Adrenal gland (tissue), 5 donors: ENCODE results near the gene ERMP1.

Experiments
- POLR2A ChIP-seq, 2 donors: fragments of 450-650 bp; IDR thresholded peaks; one replicate each; pipeline ENCODE4 v1.6.1; 2017; ENCODE audit warnings: antibody characterized with exemption in 2 of 2, mild to moderate bottlenecking in 2 of 2, moderate library complexity in 1 of 2
- TF ChIP-seq, protein P1 (sequence below), 6 experiments: fragments of 450-650 bp in 4 of 6; fragments of 200-600 bp in 2 of 6; sonication (generic) in 1 of 6; IDR thresholded peaks; 1 replicate in 5 of 6; 2 replicates in 1 of 6; pipeline versions ENCODE4 v1.5.1 to v1.8.0; 2016 to 2021; ENCODE audit warnings: antibody characterized with exemption in 6 of 6, mild to moderate bottlenecking in 2 of 6, moderate library complexity in 1 of 6
- donor health status: DM: no; HTN: no; CAD: no.

DNA sequence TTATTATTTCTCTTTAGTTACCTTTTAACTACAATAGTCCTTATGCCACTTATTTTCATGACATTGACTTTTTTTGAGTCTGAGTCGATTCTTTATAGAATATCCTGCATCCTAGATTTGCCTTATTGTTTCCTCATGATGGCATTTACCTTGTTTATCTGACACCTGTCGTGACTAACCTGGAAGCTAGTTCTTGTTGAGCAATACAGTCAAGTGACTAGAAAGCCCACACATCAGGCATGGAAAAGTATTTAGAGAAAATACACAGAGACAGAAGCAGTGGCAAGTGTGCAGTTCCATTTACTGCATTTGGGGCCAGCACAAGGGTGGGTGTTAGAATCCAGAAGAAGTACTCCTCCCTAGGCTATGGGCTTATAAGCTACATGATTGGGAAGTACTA lies 97.8 kb downstream of the ERMP1 start:
- TF ChIP-seq, protein P1, sequence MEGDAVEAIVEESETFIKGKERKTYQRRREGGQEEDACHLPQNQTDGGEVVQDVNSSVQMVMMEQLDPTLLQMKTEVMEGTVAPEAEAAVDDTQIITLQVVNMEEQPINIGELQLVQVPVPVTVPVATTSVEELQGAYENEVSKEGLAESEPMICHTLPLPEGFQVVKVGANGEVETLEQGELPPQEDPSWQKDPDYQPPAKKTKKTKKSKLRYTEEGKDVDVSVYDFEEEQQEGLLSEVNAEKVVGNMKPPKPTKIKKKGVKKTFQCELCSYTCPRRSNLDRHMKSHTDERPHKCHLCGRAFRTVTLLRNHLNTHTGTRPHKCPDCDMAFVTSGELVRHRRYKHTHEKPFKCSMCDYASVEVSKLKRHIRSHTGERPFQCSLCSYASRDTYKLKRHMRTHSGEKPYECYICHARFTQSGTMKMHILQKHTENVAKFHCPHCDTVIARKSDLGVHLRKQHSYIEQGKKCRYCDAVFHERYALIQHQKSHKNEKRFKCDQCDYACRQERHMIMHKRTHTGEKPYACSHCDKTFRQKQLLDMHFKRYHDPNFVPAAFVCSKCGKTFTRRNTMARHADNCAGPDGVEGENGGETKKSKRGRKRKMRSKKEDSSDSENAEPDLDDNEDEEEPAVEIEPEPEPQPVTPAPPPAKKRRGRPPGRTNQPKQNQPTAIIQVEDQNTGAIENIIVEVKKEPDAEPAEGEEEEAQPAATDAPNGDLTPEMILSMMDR (IDR thresholded peaks at IDR 0.05), result no peak
- no peak for TF ChIP-seq POLR2A (IDR thresholded peaks at IDR 0.05)
